GM12875 (cell line): ENCODE measurements around the gene PHF21B.

Experiments used
- H3K4me3 ChIP-seq: one replicate; pipeline ENCODE4 v1.5.1; 2011; ENCODE audit warnings: low read depth, low read length, control low read depth
- TF ChIP-seq, protein P1 (sequence below): IDR thresholded peaks from 2 replicates; pipeline ENCODE4 v1.5.1; 2011; ENCODE audit warnings: low read depth, mild to moderate bottlenecking, control low read depth, inconsistent platforms, low read length, moderate library complexity, borderline replicate concordance; ENCODE audit not compliant: insufficient read depth

The PHF21B gene

DNA sequence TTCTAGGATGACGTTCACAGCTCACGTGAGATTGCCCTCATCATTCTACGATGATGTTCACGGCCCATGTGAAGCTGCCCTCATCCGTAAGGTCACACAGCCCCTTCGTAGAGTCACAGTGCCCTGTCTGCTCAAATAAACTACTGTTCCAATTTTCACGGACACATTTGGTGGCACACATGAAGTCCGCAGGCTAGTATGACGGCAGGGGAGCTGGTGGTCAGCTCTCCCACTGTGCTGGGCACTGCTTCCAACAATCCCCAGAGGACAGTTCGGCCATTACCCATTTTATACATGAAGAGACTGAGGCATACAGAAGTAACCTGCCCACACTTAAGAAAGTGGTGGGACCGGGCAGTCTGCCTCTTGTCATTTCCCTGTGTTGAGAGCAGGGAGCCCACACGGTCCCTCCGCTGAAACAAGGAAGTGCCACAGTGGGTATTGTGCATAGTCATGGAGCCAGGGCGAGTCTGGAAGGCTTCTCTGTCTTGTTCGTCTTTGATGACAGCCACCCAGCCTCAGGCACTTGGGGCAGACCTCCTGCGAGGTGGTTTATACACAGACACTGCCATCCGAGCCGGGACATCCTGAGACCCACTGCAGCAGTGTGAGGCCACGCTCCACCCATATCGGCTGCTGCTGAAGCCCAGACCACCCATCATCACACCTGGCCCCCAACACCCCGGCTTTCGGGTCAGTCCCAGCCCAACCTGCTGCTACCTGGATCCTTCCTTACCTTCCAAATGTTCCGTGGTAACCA, 114.3 kb downstream of the PHF21B start:
- TF ChIP-seq, protein P1, sequence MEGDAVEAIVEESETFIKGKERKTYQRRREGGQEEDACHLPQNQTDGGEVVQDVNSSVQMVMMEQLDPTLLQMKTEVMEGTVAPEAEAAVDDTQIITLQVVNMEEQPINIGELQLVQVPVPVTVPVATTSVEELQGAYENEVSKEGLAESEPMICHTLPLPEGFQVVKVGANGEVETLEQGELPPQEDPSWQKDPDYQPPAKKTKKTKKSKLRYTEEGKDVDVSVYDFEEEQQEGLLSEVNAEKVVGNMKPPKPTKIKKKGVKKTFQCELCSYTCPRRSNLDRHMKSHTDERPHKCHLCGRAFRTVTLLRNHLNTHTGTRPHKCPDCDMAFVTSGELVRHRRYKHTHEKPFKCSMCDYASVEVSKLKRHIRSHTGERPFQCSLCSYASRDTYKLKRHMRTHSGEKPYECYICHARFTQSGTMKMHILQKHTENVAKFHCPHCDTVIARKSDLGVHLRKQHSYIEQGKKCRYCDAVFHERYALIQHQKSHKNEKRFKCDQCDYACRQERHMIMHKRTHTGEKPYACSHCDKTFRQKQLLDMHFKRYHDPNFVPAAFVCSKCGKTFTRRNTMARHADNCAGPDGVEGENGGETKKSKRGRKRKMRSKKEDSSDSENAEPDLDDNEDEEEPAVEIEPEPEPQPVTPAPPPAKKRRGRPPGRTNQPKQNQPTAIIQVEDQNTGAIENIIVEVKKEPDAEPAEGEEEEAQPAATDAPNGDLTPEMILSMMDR, result no peak
- no peak overlapping the region for H3K4me3 ChIP-seq

- TF ChIP-seq, protein P1, result no peak
- no peak overlapping the region for H3K4me3 ChIP-seq
These were observed 115.0 kb downstream of the PHF21B start for GRCh38 chr22:44894782-44895181.

DNA sequence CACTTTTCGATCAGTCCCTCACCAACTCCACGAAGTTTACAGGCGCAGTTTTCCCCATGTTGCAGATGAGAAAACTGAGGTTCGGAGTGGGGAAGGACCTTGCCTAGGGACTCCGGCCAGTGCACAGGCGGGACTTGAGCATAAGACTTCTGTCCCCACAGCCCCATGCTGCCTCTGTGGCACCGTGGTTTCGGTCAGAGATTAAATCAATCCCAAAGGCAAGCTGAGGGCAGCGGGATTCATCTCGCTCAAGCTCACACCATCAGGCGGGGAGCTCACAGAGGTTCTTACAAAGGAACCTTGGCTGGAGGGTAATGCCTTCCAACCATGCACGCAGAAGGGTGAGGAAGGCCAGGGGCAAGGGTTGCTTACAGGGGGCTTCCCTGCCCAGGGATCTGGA, 115.5 kb downstream of the PHF21B start:
- no peak overlapping the region for H3K4me3 ChIP-seq
- TF ChIP-seq, protein P1, result no peak

DNA sequence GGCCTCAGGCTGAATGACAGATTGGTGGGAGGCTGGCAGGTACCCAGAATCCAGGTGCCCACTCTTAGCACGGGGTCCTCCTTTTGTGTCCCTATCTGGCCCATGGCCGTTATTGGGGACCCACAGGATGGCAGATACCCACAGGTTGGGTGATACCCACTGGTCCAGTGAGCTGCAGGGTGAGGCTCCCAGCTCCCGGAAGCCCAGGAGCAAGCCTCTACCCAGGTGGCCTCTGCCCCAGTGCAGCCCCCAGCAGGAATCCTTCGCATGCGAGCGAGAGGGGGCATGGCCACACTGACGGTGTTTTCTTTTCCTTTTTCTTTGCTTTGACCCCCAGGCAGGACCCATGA, 116.1 kb downstream of the PHF21B start:
- no peak overlapping the region for H3K4me3 ChIP-seq
- TF ChIP-seq, protein P1, result no peak

- no peak overlapping the region for H3K4me3 ChIP-seq
- TF ChIP-seq, protein P1, result no peak
These were observed 116.7 kb downstream of the PHF21B start for GRCh38 chr22:44892803-44893730.

DNA sequence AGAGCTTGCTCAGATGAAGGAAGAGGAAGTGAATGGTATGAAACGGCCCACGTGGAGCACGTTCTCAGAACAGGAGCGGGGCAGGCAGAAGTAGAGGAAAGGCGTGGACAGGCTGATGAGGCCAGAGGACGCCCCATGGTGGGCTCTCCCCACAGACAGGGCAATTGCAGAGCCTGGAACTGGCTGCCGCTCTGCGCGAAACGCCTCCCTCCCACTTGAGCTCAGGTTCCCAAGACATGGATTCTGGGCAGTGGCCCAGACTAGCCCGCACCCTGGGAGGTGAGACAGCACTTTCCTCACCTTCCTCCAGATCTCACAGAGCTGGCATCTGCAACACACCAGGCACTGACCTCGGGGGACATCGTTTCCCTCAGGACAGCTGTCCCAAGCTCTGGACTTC, 117.6 kb downstream of the PHF21B start:
- H3K4me3 ChIP-seq, result no peak overlapping the region
- TF ChIP-seq, protein P1, result no peak
